HFF-Myc (cell line): ENCODE results near the gene EXOC3L4.
A peak's percentile ranks its signal among the peaks of the same experiment; 100 is the strongest.

Experiments
- DNase-seq: peaks from one replicate; pipeline ENCODE4 v3.0.0-alpha.2; 2011; ENCODE audit warnings: low read depth; ENCODE audit errors: extremely low read depth
- H3K4me3 ChIP-seq: replicated peaks from 2 replicates; pipeline ENCODE4 v1.5.1; 2011; ENCODE audit warnings: low read depth, mild to moderate bottlenecking, control low read depth, low read length
- TF ChIP-seq, protein P1 (sequence below): IDR thresholded peaks from 2 replicates; pipeline ENCODE4 v1.5.1; 2012; ENCODE audit warnings: mild to moderate bottlenecking, low read depth, low read length, control low read depth; ENCODE audit errors: missing control alignments

EXOC3L4 gene

DNA sequence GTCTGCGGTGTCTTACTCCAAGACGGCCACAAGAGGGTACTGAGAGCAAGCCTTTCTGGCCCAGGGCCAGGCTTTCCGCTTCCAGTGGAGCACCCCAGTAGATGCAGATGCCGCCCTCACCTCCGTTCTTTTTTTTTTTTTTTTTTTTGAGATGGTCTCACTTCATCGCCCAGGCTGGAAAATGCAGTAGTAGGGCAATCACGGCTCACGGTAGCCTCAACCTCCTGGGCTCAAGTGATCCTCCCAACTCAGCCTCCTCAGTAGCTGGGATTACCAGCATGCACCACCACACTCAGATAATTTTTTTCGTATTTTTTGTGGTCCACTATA lies 16.1 kb upstream of the EXOC3L4 start:
- no peak overlapping the region for H3K4me3 ChIP-seq
- DNase-seq, result peak; percentile 40
- TF ChIP-seq, protein P1, sequence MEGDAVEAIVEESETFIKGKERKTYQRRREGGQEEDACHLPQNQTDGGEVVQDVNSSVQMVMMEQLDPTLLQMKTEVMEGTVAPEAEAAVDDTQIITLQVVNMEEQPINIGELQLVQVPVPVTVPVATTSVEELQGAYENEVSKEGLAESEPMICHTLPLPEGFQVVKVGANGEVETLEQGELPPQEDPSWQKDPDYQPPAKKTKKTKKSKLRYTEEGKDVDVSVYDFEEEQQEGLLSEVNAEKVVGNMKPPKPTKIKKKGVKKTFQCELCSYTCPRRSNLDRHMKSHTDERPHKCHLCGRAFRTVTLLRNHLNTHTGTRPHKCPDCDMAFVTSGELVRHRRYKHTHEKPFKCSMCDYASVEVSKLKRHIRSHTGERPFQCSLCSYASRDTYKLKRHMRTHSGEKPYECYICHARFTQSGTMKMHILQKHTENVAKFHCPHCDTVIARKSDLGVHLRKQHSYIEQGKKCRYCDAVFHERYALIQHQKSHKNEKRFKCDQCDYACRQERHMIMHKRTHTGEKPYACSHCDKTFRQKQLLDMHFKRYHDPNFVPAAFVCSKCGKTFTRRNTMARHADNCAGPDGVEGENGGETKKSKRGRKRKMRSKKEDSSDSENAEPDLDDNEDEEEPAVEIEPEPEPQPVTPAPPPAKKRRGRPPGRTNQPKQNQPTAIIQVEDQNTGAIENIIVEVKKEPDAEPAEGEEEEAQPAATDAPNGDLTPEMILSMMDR, result peak; percentile 72

DNA sequence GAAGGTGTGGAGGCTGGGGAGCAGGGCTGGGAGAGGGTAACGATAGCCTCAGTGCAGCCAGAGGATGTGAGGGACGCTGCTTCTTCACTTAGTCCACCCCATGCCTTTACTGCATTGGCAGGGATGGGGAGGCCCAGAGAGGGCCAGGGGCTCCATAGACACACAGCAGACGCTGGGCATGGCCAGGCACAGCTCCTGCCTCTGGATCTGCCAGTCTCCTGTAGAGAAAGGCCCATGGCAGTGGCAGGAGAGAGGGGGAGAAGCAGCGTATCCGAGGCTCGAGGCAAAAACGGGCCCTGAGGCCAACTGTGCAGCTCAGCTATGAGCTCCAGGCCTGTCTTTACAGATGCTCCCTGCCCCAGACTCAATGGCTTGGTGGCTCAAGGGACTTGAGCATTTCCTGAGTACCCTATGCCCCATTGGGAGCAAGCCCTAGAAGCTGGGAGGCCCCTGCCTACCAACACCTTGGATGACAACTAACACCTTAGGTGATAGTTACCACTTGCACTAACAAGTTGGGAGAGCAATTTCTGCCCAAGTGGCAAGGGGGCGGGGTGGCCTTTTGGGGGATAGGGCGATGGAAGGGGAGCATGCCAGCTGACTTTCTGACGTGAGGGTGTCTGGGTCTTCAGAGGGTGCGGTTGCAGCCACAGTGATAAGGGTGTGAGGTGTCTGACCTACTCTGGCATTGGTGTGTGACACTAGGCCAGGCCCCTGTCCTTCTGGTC lies 15.5 kb upstream of the EXOC3L4 start:
- no peak overlapping the region for H3K4me3 ChIP-seq
- TF ChIP-seq, protein P1, result no peak
- DNase-seq, result no peak

DNA sequence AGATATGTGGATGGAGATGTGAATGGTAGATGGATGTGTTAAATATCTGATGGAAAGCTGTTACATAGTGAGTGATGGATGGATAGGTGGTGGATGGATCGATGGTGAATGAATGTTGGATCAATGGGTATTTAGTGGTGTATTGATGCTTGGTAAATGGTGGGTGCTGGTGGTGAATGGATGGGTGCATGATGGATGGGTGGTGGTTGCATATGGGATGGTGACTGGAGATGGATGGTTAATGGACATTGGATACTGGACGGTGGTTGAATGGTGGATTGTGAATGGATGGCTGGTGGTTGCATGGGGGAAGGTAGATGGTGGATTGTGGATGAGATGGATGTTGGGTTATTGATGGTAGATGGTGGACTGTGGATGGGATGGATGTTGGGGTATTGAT lies 12.6 kb upstream of the EXOC3L4 start:
- no peak overlapping the region for H3K4me3 ChIP-seq
- TF ChIP-seq, protein P1, result no peak
- DNase-seq, result no peak

DNA sequence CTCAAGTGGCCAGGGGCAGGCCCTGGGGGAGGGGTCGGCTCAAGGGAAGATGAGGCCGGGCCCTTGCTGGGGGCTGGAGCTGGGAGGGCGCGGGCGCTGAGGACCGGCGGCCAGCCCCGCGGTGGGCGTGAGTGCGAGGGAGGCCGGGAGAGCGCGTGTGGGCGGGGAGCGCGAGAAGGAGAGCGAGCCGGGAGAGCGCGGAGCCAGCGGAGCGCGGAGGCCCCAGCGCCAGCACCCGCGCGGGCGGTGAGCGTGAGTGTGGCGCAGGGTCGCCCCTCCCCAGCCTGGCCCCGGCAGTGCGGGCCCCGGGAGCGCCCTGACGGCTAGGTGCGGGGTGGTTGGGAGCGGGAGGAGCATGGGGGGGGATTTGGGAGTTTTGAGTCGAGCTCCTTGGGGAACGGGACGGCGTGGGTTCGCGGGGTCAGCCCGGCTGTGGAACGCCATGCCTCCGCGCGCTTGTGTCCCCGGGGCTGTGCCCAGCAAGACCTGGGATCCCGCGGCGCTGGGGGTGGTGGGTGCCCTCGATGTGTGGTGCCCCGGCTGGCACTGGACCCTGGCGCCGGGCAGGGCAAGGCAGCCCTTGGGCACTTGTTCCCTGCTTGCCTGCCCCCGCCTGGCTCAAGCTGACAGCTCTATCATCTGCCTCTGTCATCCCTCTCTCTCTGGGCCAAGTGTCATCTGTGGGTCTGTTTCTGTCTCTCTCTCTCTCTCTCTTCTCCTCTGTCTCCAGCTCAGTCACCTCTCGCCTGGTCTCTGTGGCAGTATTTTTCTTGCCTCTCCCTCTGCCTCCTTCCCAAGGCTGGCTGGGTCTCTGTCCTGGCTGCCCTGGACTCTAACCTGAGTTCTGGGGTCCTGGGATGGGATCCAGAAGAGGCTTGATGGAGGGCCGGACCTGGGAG lies 10.3 kb upstream of the EXOC3L4 start, which contains the start of gene LBHD2:
Gene LBHD2 (plus strand): TSS at position 190 of the 899 bp plus-strand sequence. CDS start 1,803 bp downstream, outside the sequence.
- no peak for DNase-seq
- TF ChIP-seq, protein P1, result no peak
- no peak within 1 kb of the TSS for H3K4me3 ChIP-seq

DNA sequence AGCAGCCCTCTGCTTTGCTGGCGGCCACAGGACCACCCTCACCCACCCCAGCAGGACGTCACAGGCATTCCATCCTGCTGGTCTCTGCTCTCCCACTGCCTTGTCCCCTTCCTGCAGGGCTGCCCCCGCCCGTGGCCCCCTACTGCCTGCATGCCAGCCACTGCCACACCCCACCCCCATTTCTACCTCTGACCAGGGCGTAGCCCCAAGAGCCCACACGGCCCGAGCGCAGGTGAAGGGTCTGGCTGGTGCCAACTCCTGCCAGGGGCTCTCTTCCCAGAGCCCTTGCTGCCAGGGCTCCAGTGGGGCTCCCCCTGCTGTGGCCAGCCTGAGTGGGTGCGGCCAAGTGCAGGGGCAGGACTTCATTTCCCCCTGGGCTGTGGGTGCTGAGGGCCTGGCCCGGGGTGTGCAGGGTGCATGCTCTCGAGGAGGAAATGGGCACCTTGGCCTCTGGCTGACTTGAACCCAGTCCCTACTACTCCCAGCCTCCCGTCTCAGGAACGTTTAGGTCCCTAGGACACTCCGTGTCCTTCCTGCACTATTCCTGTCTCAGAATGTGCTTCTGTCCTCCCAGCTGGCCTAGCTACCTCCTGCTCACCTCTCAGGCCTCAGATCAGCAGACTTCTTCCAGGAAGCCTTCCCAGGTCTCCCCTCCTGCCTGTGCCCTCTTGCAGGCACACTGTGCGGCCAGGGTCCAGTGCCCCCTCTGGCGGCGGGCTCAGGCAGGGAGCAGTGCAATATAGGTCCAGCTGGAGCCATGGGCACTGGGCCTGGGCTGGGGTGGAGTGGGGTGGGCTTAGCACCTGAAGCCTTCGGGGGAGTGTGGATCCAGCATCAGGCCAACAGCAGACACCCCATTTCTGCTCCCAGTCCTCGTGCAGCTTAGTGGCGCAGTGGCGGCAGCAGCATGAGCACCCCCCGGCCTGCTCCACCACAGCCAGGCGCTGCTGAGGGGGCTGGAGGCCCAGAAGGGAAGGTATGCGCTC lies 9.1 kb upstream of the EXOC3L4 start:
- TF ChIP-seq, protein P1, result peak; percentile 56
- no peak overlapping the region for H3K4me3 ChIP-seq
- DNase-seq, result no peak

DNA sequence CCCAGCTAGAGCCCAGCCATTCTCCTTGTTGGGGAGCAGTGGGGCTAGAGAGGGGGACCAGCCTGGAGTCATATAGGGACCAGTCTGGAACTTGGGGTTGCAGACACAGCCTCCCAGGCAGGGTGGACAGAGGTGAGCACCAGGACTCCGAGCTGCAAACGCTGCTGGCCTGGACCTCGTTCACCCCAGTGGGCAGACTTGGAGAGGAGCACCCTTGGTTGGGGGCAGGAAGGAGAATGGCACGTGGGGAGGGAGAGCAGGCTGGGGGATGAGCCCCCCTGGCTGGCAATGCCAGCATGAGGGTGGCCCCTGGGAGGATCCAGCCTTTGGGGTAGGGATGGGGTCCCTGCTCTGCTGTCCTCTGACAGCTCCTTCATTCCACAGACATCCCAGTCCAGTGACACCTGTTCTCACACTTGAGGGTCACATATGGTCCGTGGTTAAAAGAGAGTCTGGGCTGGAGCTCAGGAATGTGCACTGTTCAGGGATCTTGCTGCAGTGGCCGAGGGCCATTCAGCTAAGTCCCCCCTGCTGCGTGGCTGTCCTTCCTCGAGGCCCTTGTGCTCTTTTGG lies 7.7 kb upstream of the EXOC3L4 start:
- TF ChIP-seq, protein P1, result no peak
- H3K4me3 ChIP-seq, result no peak overlapping the region
- DNase-seq, result no peak
